ENCODE data around the gene UBFD1.
"Not testable (repeated sequence)": the region's sequence is repeated elsewhere in the genome, so short reads cannot be mapped to it uniquely, and the experiment has no call there.

Gene UBFD1

GRCh38 chr16:23581764-23582163 is 24.2 kb downstream of the UBFD1 start:
- ChIA-PET CTCF (interaction anchor here (0.6 kb wide), 1 partner anchor 454 kb away, joined by 4 read pairs; no protein-coding TSS in a partner anchor), POLR2A (no interaction called here)
- TF ChIP-seq NFRKB (IDR thresholded peaks at IDR 0.05) (no peak), HDGF (IDR thresholded peaks at IDR 0.05; ENCODE audit: borderline replicate concordance) (no peak), ELF4 (IDR thresholded peaks at IDR 0.05) (no peak), TARDBP (IDR thresholded peaks at IDR 0.05) (no peak), LEF1 (IDR thresholded peaks at IDR 0.05; ENCODE audit: borderline replicate concordance) (no peak)
- no peak for DNase-seq (ENCODE audit: extremely low spot score)

- DNase-seq (ENCODE audit: extremely low spot score) = not testable (repeated sequence)
Measured at GRCh38 chr16:23583271-23583670, 25.7 kb downstream of the UBFD1 start.

GRCh38 chr16:23584186-23585076 is 26.9 kb downstream of the UBFD1 start:
- ChIA-PET POLR2A (interaction anchor here (1.3 kb wide), 1 partner anchor 27 kb away, joined by 4 read pairs; the partner anchor contains the start of genes EARS2 and UBFD1), CTCF (interaction anchor here (0.9 kb wide), 1 partner anchor 12 kb away, joined by 3 read pairs; no protein-coding TSS in a partner anchor)
- DNase-seq (ENCODE audit: extremely low spot score) = no peak
- no peak for TF ChIP-seq FOXA1 (IDR thresholded peaks at IDR 0.05)
- no peak for TF ChIP-seq CTBP1 (IDR thresholded peaks at IDR 0.05; ENCODE audit: borderline replicate concordance)
- TF ChIP-seq SP1 (IDR thresholded peaks at IDR 0.05) = no peak
- TF ChIP-seq BHLHE40 (IDR thresholded peaks at IDR 0.05; ENCODE audit: borderline replicate concordance) = no peak
- no peak for TF ChIP-seq LEF1 (IDR thresholded peaks at IDR 0.05; ENCODE audit: borderline replicate concordance)
- no peak for TF ChIP-seq ZNF384 (IDR thresholded peaks at IDR 0.05)
- no peak for TF ChIP-seq NFRKB (IDR thresholded peaks at IDR 0.05)
- no peak for TF ChIP-seq PKNOX1 (IDR thresholded peaks at IDR 0.05)
- TF ChIP-seq FOXK2 (IDR thresholded peaks at IDR 0.05) = no peak
- TF ChIP-seq TARDBP (IDR thresholded peaks at IDR 0.05) = no peak

More at GRCh38 chr16:23583271-23583670, 25.7 kb downstream of the UBFD1 start:
- CTCF ChIA-PET, POLR2A ChIA-PET: not testable (repeated sequence)

GRCh38 chr16:23587726-23588125 is 30.2 kb downstream of the UBFD1 start:
- ChIA-PET CTCF (interaction anchor here (0.9 kb wide), 1 partner anchor 9 kb away, joined by 3 read pairs; no protein-coding TSS in a partner anchor), POLR2A (interaction anchor here (0.7 kb wide), 1 partner anchor 30 kb away, joined by 3 read pairs; the partner anchor contains the start of genes EARS2 and UBFD1)
- no peak for DNase-seq (ENCODE audit: extremely low spot score)
- TF ChIP-seq FOXA1 (IDR thresholded peaks at IDR 0.05) = no peak
- TF ChIP-seq HDGF (IDR thresholded peaks at IDR 0.05; ENCODE audit: borderline replicate concordance) = no peak
- TF ChIP-seq ARNT (IDR thresholded peaks at IDR 0.05) = no peak
- no peak for TF ChIP-seq NFRKB (IDR thresholded peaks at IDR 0.05)
- TF ChIP-seq ZNF384 (IDR thresholded peaks at IDR 0.05) = no peak
- no peak for TF ChIP-seq L3MBTL2 (conservative IDR thresholded peaks at IDR 0.05)
- no peak for TF ChIP-seq ELF4 (IDR thresholded peaks at IDR 0.05)
- TF ChIP-seq FOXK2 (IDR thresholded peaks at IDR 0.05) = no peak
- TF ChIP-seq PKNOX1 (IDR thresholded peaks at IDR 0.05) = no peak
- no peak for TF ChIP-seq SP1 (IDR thresholded peaks at IDR 0.05)
- TF ChIP-seq LEF1 (IDR thresholded peaks at IDR 0.05; ENCODE audit: borderline replicate concordance) = no peak
- TF ChIP-seq FOXM1 (IDR thresholded peaks at IDR 0.05; ENCODE audit: borderline replicate concordance) = no peak
- TF ChIP-seq TARDBP (IDR thresholded peaks at IDR 0.05) = no peak
- TF ChIP-seq SUZ12 (IDR thresholded peaks at IDR 0.05) = no peak
- TF ChIP-seq CTBP1 (IDR thresholded peaks at IDR 0.05; ENCODE audit: borderline replicate concordance) = no peak
- no peak for TF ChIP-seq BHLHE40 (IDR thresholded peaks at IDR 0.05; ENCODE audit: borderline replicate concordance)

GRCh38 chr16:23590181-23590580 is 32.7 kb downstream of the UBFD1 start:
- POLR2A ChIA-PET = no interaction called here
- TF ChIP-seq BHLHE40 (IDR thresholded peaks at IDR 0.05; ENCODE audit: borderline replicate concordance) (no peak), CTBP1 (IDR thresholded peaks at IDR 0.05; ENCODE audit: borderline replicate concordance) (no peak)
- CTCF ChIA-PET = no interaction called here
- no peak for DNase-seq (ENCODE audit: extremely low spot score)

- ChIA-PET POLR2A (no interaction called here), CTCF (no interaction called here)
Measured at GRCh38 chr16:23594186-23594585, 36.7 kb downstream of the UBFD1 start.

GRCh38 chr16:23595246-23595950 is 37.9 kb downstream of the UBFD1 start:
- POLR2A ChIA-PET = no interaction called here
- no peak for DNase-seq (ENCODE audit: extremely low spot score)
- CTCF ChIA-PET = no interaction called here
- no peak for TF ChIP-seq FOXM1 (IDR thresholded peaks at IDR 0.05; ENCODE audit: borderline replicate concordance)
- TF ChIP-seq BHLHE40 (IDR thresholded peaks at IDR 0.05; ENCODE audit: borderline replicate concordance) = no peak

More at GRCh38 chr16:23594186-23594585, 36.7 kb downstream of the UBFD1 start:
- no peak for TF ChIP-seq ELF4 (IDR thresholded peaks at IDR 0.05)
- TF ChIP-seq SUZ12 (IDR thresholded peaks at IDR 0.05) = no peak
- TF ChIP-seq FOXM1 (IDR thresholded peaks at IDR 0.05; ENCODE audit: borderline replicate concordance) = no peak
- no peak for TF ChIP-seq L3MBTL2 (conservative IDR thresholded peaks at IDR 0.05)
- no peak for TF ChIP-seq FOXK2 (IDR thresholded peaks at IDR 0.05)
- no peak for DNase-seq (ENCODE audit: extremely low spot score)
